ENCODE data around the gene FRMPD4.
"Not testable (repeated sequence)": the region's sequence is repeated elsewhere in the genome, so short reads cannot be mapped to it uniquely, and the experiment has no call there.

GRCh38 chrX:12538096-12538495 is 399.8 kb downstream of the FRMPD4 start:
- TF ChIP-seq CTCF (IDR thresholded peaks at IDR 0.05; ENCODE audit: extremely low read depth in 1 of 2, insufficient read depth in 1 of 2, low read depth in 1 of 2, low read length in 2 of 2); POLR2A (IDR thresholded peaks at IDR 0.05; ENCODE audit: low read depth, low read length); EZH2 (IDR thresholded peaks at IDR 0.05; ENCODE audit: borderline replicate concordance, low read depth, low read length, severe bottlenecking); MAX (IDR thresholded peaks at IDR 0.05; ENCODE audit: insufficient read depth, insufficient read length); POLR2AphosphoS5 (IDR thresholded peaks at IDR 0.05; ENCODE audit: insufficient read depth, low read depth, low read length); MYC (IDR thresholded peaks at IDR 0.05; ENCODE audit: low read depth, low read length); JUN (IDR thresholded peaks at IDR 0.05; ENCODE audit: borderline replicate concordance, insufficient read depth, insufficient read length, low read depth); FOS (IDR thresholded peaks at IDR 0.05; ENCODE audit: borderline replicate concordance, insufficient read depth, low read length); GATA2 (IDR thresholded peaks at IDR 0.05; ENCODE audit: insufficient read depth, insufficient read length, low read depth, low read length): not testable (repeated sequence)
